Smooth muscle cell (in vitro differentiated cells): ENCODE measurements around the gene LENG1. TPM values are rescaled to one million over a fixed set of nuclear protein-coding genes. Genes with fewer than 3 reads are reported as not detected.
A peak's percentile ranks its signal among the peaks of the same experiment; 100 is the strongest.

Source experiments
- DNase-seq: peaks from one replicate; lab custom pipeline; 2025; ENCODE audit not compliant: unreplicated experiment; lab: John Stamatoyannopoulos, UW
- H2AFZ ChIP-seq: fragments of 200-600 bp; sonication (generic); 2 replicates; pipeline ENCODE4 v1.6.0; 2016; ENCODE audit warnings: antibody characterized with exemption, low read depth, mild to moderate bottlenecking
- H3F3A ChIP-seq: fragments of 200-600 bp; sonication (generic); 2 replicates; pipeline ENCODE4 v1.6.0; 2017; ENCODE audit warnings: antibody characterized with exemption, low read depth
- H3K27ac ChIP-seq: fragments of 200-600 bp; sonication (generic); 2 replicates; pipeline ENCODE4 v1.5.1; 2016; ENCODE audit warnings: low read depth, mild to moderate bottlenecking
- H3K27me3 ChIP-seq: fragments of 200-600 bp; sonication (generic); 2 replicates; pipeline ENCODE4 v1.6.1; 2016; ENCODE audit warnings: low read depth, mild to moderate bottlenecking
- H3K36me3 ChIP-seq: fragments of 200-600 bp; sonication (generic); 2 replicates; pipeline ENCODE4 v1.5.1; 2016; ENCODE audit warnings: low read depth
- H3K4me1 ChIP-seq: fragments of 200-600 bp; sonication (generic); 2 replicates; pipeline ENCODE4 v1.5.1; 2016; ENCODE audit warnings: low read depth
- H3K4me2 ChIP-seq: fragments of 200-600 bp; sonication (generic); 2 replicates; pipeline ENCODE4 v1.6.0; 2016; ENCODE audit warnings: mild to moderate bottlenecking
- H3K4me3 ChIP-seq: fragments of 200-600 bp; sonication (generic); 2 replicates; pipeline ENCODE4 v1.5.1; 2016; ENCODE audit warnings: mild to moderate bottlenecking
- H3K79me2 ChIP-seq: fragments of 200-600 bp; sonication (generic); 2 replicates; pipeline ENCODE4 v1.6.0; 2016; ENCODE audit warnings: low read depth, mild to moderate bottlenecking
- H3K9ac ChIP-seq: fragments of 200-600 bp; sonication (generic); 2 replicates; pipeline ENCODE4 v1.6.0; 2016; ENCODE audit warnings: low read depth
- H3K9me3 ChIP-seq: fragments of 200-600 bp; sonication (generic); replicated peaks from 2 replicates; pipeline ENCODE4 v1.5.1; 2016; ENCODE audit warnings: low read depth
- H4K20me1 ChIP-seq: fragments of 200-600 bp; sonication (generic); 2 replicates; pipeline ENCODE4 v1.6.0; 2016; ENCODE audit warnings: low read depth
- CTCF ChIP-seq: fragments of 200-600 bp; sonication (generic); IDR thresholded peaks from 2 replicates; pipeline ENCODE4 v1.5.1; 2017; ENCODE audit warnings: borderline replicate concordance, mild to moderate bottlenecking, antibody characterized with exemption; ENCODE audit not compliant: insufficient read depth, poor library complexity, severe bottlenecking
- WGBS: methylation state at CpG from one replicate; pipeline ENCODE4 v1.1.7; 2016; ENCODE audit warnings: low lambda C conversion rate; 5-methylcytosine and 5-hydroxymethylcytosine counted together
- polyA plus RNA-seq: library from polyadenylated mRNA; unstranded; fragments of >200 nt; fragmentation: Nextera tagmentation; extraction: Ambion mirVana; gene quantifications from 2 replicates; pipeline ENCODE4 v1.2.1, GENCODE V29; 2016
- total RNA-seq: library from RNA; depleted of rRNA; stranded (reverse); fragments of >200 nt; gene quantifications from 2 replicates; pipeline ENCODE4 v1.2.3, GENCODE V29; 2014

The LENG1 gene
- total and polyA plus RNA-seq, 2 experiments from 2014 or later, result 10.9 to 14.1 TPM

DNA sequence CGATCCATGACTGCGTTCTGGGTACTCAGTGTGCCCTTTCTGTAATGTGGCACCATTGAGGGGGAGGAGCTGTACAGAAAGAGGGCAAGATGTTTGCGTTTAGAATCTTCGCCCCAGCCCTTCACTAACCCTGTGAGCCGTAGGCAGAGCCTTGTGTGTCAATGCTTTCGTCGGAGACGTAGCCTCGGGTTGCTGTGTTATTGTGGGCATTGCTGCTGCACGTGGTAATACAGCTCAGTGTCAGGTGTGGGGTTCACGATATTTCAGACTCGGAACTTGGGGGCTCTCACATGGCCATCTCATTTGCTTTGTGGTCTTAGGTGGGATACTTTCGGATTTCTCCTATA is 47.3 kb upstream of the LENG1 start:
- Histone ChIP-seq H3K27ac (no peak overlapping the region), H2AFZ (no peak overlapping the region), H3K27me3 (no peaks in the 10 kb centered on the region), H3K36me3 (no peaks in the 10 kb centered on the region), H3F3A (peaks cover 77% of the 10 kb centered on the region), H3K9me3 (no peaks in the 10 kb centered on the region), H3K4me1 (peaks cover 18% of the 10 kb centered on the region), H3K4me3 (no peak overlapping the region), H4K20me1 (peaks cover 100% of the 10 kb centered on the region), H3K9ac (no peak overlapping the region), H3K79me2 (peaks cover 51% of the 10 kb centered on the region), H3K4me2 (no peak overlapping the region)
- 95% methylated on average over 13 of the region's 13 CpGs for WGBS
- no peak for TF ChIP-seq CTCF
- DNase-seq, result no peak

GRCh38 chr19:54206030-54206830 is 46.7 kb upstream of the LENG1 start:
- no peak for TF ChIP-seq CTCF
- no peaks in the 10 kb centered on the region for H3K9me3 ChIP-seq
- no peak overlapping the region for H3K27ac ChIP-seq
- 95% methylated on average over 27 of the region's 27 CpGs for WGBS
- H2AFZ ChIP-seq, result no peak overlapping the region
- H3F3A ChIP-seq, result peaks cover 78% of the 10 kb centered on the region
- H3K4me1 ChIP-seq, result peaks cover 24% of the 10 kb centered on the region
- no peak overlapping the region for H3K4me2 ChIP-seq
- H3K27me3 ChIP-seq, result no peaks in the 10 kb centered on the region
- DNase-seq, result no peak
- peaks cover 56% of the 10 kb centered on the region for H3K79me2 ChIP-seq
- H3K36me3 ChIP-seq, result no peaks in the 10 kb centered on the region
- no peak overlapping the region for H3K9ac ChIP-seq
- no peak overlapping the region for H3K4me3 ChIP-seq
- peaks cover 100% of the 10 kb centered on the region for H4K20me1 ChIP-seq

GRCh38 chr19:54204767-54205468 is 45.4 kb upstream of the LENG1 start:
- no peaks in the 10 kb centered on the region for H3K9me3 ChIP-seq
- peak overlapping the region; percentile 6 for H3K4me2 ChIP-seq
- H3K9ac ChIP-seq, result no peak overlapping the region
- WGBS, result 98% methylated on average over 4 of the region's 4 CpGs
- H2AFZ ChIP-seq, result no peak overlapping the region
- H3K36me3 ChIP-seq, result no peaks in the 10 kb centered on the region
- TF ChIP-seq CTCF, result no peak
- H3K27ac ChIP-seq, result no peak overlapping the region
- H3F3A ChIP-seq, result peaks cover 71% of the 10 kb centered on the region
- no peak for DNase-seq
- H3K4me1 ChIP-seq, result peaks cover 24% of the 10 kb centered on the region
- no peak overlapping the region for H3K4me3 ChIP-seq
- H3K79me2 ChIP-seq, result peaks cover 61% of the 10 kb centered on the region
- no peaks in the 10 kb centered on the region for H3K27me3 ChIP-seq
- H4K20me1 ChIP-seq, result peaks cover 89% of the 10 kb centered on the region
